Measurements from ENCODE around the gene KRT79.

Gene KRT79

GRCh38 chr12:52829986-52830770 is 3.9 kb downstream of the KRT79 start:
- 90% methylated on average over 6 of the region's 8 CpGs for WGBS
- H3K27me3 ChIP-seq (ENCODE audit: insufficient read depth, low read length), result no peaks in the 10 kb centered on the region

GRCh38 chr12:52828591-52829021 is 5.5 kb downstream of the KRT79 start:
- Histone ChIP-seq H3K9ac (ENCODE audit: low read depth, low read length) (no peak overlapping the region), H3K4me3 (ENCODE audit: low read length) (no peak overlapping the region), H3K36me3 (ENCODE audit: insufficient read depth, low read length) (no peaks in the 10 kb centered on the region), H3K4me1 (ENCODE audit: insufficient read depth, low read length) (no peaks in the 10 kb centered on the region), H3K27me3 (ENCODE audit: insufficient read depth, low read length) (no peaks in the 10 kb centered on the region), H3K27ac (ENCODE audit: low read depth, low read length) (no peak overlapping the region), H3K9me3 (ENCODE audit: insufficient read depth, low read depth, low read length) (no peaks in the 10 kb centered on the region)
- 71% methylated on average over 2 of the region's 2 CpGs for WGBS

More at GRCh38 chr12:52829986-52830770, 3.9 kb downstream of the KRT79 start:
- no peak overlapping the region for H3K27ac ChIP-seq (ENCODE audit: low read depth, low read length)
- no peak overlapping the region for H3K9ac ChIP-seq (ENCODE audit: low read depth, low read length)
- H3K9me3 ChIP-seq (ENCODE audit: insufficient read depth, low read depth, low read length), result no peaks in the 10 kb centered on the region
- H3K4me1 ChIP-seq (ENCODE audit: insufficient read depth, low read length), result no peaks in the 10 kb centered on the region
- no peak overlapping the region for H3K4me3 ChIP-seq (ENCODE audit: low read length)
- H3K36me3 ChIP-seq (ENCODE audit: insufficient read depth, low read length), result no peaks in the 10 kb centered on the region

GRCh38 chr12:52828156-52828555 is 6.0 kb downstream of the KRT79 start:
- Histone ChIP-seq H3K9ac (ENCODE audit: low read depth, low read length) (no peak overlapping the region), H3K27me3 (ENCODE audit: insufficient read depth, low read length) (no peaks in the 10 kb centered on the region), H3K4me3 (ENCODE audit: low read length) (no peak overlapping the region), H3K27ac (ENCODE audit: low read depth, low read length) (no peak overlapping the region), H3K9me3 (ENCODE audit: insufficient read depth, low read depth, low read length) (no peaks in the 10 kb centered on the region), H3K36me3 (ENCODE audit: insufficient read depth, low read length) (no peaks in the 10 kb centered on the region), H3K4me1 (ENCODE audit: insufficient read depth, low read length) (no peaks in the 10 kb centered on the region)

DNA sequence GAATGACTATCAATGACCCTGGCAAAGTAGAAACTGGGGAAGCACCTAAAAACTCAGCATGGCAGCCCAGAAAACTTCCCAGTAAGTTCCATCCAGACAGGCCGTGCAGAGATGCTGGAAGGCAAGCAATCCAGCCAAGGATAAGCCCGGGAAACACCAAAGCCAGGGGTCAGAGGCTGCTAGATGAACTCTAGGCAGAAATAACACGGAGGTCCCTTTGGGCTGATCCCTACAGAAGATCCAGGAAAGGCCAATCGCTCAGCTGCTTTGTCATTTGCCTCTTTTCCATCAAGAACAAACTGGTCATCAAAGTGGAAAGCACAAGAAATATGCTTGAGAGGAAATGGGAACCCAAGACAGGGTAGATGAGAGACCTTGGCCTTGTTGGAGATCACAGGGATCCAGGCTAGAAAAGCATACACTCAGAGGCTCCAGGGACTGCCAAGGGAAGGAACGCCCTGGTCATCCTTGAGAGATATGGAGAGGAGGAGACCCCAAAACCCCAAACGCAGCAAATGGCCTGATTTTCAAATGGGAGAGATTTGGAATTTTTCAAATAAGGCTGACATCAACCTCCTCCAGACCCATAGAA is 6.5 kb downstream of the KRT79 start:
- no peaks in the 10 kb centered on the region for H3K9me3 ChIP-seq (ENCODE audit: insufficient read depth, low read depth, low read length)
- H3K9ac ChIP-seq (ENCODE audit: low read depth, low read length), result no peak overlapping the region
- no peaks in the 10 kb centered on the region for H3K27me3 ChIP-seq (ENCODE audit: insufficient read depth, low read length)
- H3K36me3 ChIP-seq (ENCODE audit: insufficient read depth, low read length), result no peaks in the 10 kb centered on the region
- WGBS, result 93% methylated on average over 6 of the region's 6 CpGs
- no peaks in the 10 kb centered on the region for H3K4me1 ChIP-seq (ENCODE audit: insufficient read depth, low read length)
- H3K27ac ChIP-seq (ENCODE audit: low read depth, low read length), result no peak overlapping the region
- no peak overlapping the region for H3K4me3 ChIP-seq (ENCODE audit: low read length)

DNA sequence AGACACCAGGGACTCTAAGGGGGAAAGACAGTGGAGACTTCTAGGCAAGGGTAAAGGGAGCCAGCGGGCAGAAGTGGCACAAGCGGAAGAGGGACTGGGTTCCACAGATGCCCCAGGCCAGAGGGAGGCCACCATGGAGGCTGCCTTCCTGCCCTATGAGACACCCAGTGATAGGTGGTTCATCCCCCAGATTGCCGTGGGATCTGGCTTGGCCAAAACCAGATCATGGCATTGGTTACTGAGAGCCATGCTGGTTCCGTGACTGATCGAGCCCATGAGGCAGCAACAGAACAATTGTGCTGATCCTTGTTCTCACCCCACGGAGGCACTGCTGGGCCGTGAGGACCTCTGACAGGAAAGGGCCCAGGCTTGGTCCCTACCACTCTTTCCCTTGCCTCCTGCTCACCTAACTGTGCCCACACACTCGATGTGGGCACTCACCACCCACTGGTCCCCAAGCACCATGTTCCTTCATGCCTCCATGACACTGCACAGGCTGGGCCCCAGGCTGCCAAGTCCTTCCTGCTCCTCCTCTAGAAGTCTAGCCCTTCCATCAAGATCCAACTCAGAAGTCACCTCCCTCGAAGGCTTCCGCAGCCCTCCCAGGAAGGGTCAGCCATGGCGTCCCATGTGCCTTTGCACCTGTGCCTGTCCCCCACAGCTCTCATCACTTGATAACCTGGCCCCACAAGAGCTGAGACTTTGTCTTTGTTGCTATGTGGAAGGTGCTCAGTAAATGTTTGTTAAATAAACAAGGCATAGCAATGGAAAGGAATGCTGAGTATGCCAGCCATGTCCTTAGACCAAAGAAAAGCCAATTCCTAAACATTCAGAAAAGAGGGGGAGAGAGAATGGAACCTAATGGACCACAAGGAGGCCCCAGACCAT is 7.3 kb downstream of the KRT79 start:
- Histone ChIP-seq H3K4me3 (ENCODE audit: low read length) (no peak overlapping the region), H3K4me1 (ENCODE audit: insufficient read depth, low read length) (no peaks in the 10 kb centered on the region), H3K36me3 (ENCODE audit: insufficient read depth, low read length) (no peaks in the 10 kb centered on the region), H3K27me3 (ENCODE audit: insufficient read depth, low read length) (no peaks in the 10 kb centered on the region), H3K9me3 (ENCODE audit: insufficient read depth, low read depth, low read length) (no peaks in the 10 kb centered on the region), H3K9ac (ENCODE audit: low read depth, low read length) (no peak overlapping the region), H3K27ac (ENCODE audit: low read depth, low read length) (no peak overlapping the region)
- 91% methylated on average over 11 of the region's 11 CpGs for WGBS

DNA sequence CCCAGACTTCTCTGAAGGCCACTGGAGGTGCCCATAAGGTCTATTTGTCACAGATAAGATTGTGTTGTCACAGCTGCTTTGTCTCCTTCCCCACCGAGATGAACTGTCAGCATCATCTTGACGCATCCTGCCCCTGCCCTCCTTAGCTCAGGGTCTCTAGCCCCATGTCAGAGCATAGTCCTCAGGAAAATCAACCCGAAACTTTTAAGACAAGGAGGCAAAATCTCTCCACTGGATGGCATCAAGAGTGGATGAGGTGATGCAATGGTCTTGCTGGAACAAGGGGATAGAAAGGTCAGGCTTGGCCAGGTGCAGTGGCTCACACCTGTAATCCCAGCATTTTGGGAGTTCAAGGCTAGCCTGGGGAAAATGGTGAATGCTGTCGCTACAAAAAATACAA is 8.2 kb downstream of the KRT79 start:
- H3K4me1 ChIP-seq (ENCODE audit: insufficient read depth, low read length), result no peaks in the 10 kb centered on the region
- no peaks in the 10 kb centered on the region for H3K36me3 ChIP-seq (ENCODE audit: insufficient read depth, low read length)
- no peak overlapping the region for H3K27ac ChIP-seq (ENCODE audit: low read depth, low read length)
- no peak overlapping the region for H3K4me3 ChIP-seq (ENCODE audit: low read length)
- no peaks in the 10 kb centered on the region for H3K27me3 ChIP-seq (ENCODE audit: insufficient read depth, low read length)
- no peaks in the 10 kb centered on the region for H3K9me3 ChIP-seq (ENCODE audit: insufficient read depth, low read depth, low read length)
- H3K9ac ChIP-seq (ENCODE audit: low read depth, low read length), result no peak overlapping the region
- 95% methylated on average over 4 of the region's 4 CpGs for WGBS

- Histone ChIP-seq H3K4me1 (ENCODE audit: insufficient read depth, low read length) (no peaks in the 10 kb centered on the region), H3K9ac (ENCODE audit: low read depth, low read length) (no peak overlapping the region), H3K27ac (ENCODE audit: low read depth, low read length) (no peak overlapping the region), H3K36me3 (ENCODE audit: insufficient read depth, low read length) (no peaks in the 10 kb centered on the region), H3K27me3 (ENCODE audit: insufficient read depth, low read length) (no peaks in the 10 kb centered on the region), H3K4me3 (ENCODE audit: low read length) (no peak overlapping the region), H3K9me3 (ENCODE audit: insufficient read depth, low read depth, low read length) (no peaks in the 10 kb centered on the region)
- 91% methylated on average over 5 of the region's 5 CpGs for whole genome bisulfite sequencing
These were observed 9.2 kb downstream of the KRT79 start for GRCh38 chr12:52824741-52825410.

DNA sequence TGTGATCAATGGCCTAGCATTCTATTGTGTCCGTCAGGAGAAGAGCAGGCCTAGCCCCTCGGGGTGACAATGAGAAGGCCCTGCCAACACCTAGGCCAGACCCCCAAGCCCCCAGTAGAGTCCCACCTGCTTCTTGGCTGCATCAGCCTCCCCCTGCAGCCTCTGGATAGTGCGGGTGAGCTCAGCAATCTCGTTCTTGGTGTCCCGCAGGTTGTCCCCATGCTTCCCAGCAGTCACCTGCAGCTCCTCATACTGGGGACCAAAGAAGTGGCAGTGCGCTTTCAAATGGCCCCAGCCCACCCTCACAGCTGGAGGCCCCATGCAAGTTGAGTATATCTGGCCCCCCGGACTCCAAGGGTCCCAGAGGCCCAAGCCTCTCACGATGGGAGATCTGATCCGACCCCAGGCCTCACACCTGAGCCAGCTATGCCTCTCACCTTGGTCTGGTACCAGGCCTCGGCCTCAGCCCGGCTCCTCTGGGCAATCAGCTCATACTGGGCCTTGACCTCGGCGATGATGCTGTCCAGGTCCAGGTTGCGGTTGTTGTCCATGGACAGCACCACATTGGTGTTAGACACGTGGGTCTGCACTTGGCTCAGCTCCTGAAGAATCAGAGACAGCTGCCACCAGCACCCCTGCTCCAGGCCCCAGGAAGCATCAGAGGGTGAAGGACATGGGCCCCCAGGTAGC is 10.2 kb downstream of the KRT79 start:
- Histone ChIP-seq H3K9ac (ENCODE audit: low read depth, low read length) (no peak overlapping the region), H3K9me3 (ENCODE audit: insufficient read depth, low read depth, low read length) (no peaks in the 10 kb centered on the region), H3K4me1 (ENCODE audit: insufficient read depth, low read length) (no peaks in the 10 kb centered on the region), H3K27ac (ENCODE audit: low read depth, low read length) (no peak overlapping the region), H3K36me3 (ENCODE audit: insufficient read depth, low read length) (no peaks in the 10 kb centered on the region), H3K27me3 (ENCODE audit: insufficient read depth, low read length) (no peaks in the 10 kb centered on the region), H3K4me3 (ENCODE audit: low read length) (no peak overlapping the region)
- 92% methylated on average over 15 of the region's 15 CpGs for WGBS

GRCh38 chr12:52822771-52823510 is 11.2 kb downstream of the KRT79 start:
- Histone ChIP-seq H3K4me1 (ENCODE audit: insufficient read depth, low read length) (no peaks in the 10 kb centered on the region), H3K4me3 (ENCODE audit: low read length) (no peak overlapping the region), H3K27ac (ENCODE audit: low read depth, low read length) (no peak overlapping the region), H3K36me3 (ENCODE audit: insufficient read depth, low read length) (no peaks in the 10 kb centered on the region), H3K9ac (ENCODE audit: low read depth, low read length) (no peak overlapping the region), H3K27me3 (ENCODE audit: insufficient read depth, low read length) (no peaks in the 10 kb centered on the region), H3K9me3 (ENCODE audit: insufficient read depth, low read depth, low read length) (no peaks in the 10 kb centered on the region)
- 86% methylated on average over 16 of the region's 16 CpGs for WGBS
